HG03571 (cell line): ENCODE measurements around the gene CDKN3.
"Not testable (repeated sequence)": the region's sequence is repeated elsewhere in the genome, so short reads cannot be mapped to it uniquely, and the experiment has no call there.

Experiments
- ATAC-seq: cut with Tn5 transposase; IDR thresholded peaks from one replicate; pipeline ENCODE4 v1.9.1; 2021; ENCODE audit not compliant: unreplicated experiment

The CDKN3 gene

GRCh38 chr14:54420478-54421142 lies 23.8 kb downstream of the CDKN3 start:
- no peak for ATAC-seq

- ATAC-seq: no peak
Measured at GRCh38 chr14:54423991-54424390, 27.2 kb downstream of the CDKN3 start.

- ATAC-seq: no peak
Measured at GRCh38 chr14:54424479-54424901, 27.7 kb downstream of the CDKN3 start.

GRCh38 chr14:54425068-54425467 lies 28.3 kb downstream of the CDKN3 start:
- no peak for ATAC-seq

- ATAC-seq: no peak
Measured at GRCh38 chr14:54425537-54426274, 28.9 kb downstream of the CDKN3 start.

- ATAC-seq: no peak
Measured at GRCh38 chr14:54427871-54428270, 31.1 kb downstream of the CDKN3 start.

- ATAC-seq: no peak
Measured at GRCh38 chr14:54428527-54428926, 31.7 kb downstream of the CDKN3 start.

- no peak for ATAC-seq
Measured at GRCh38 chr14:54435500-54435981, 38.7 kb downstream of the CDKN3 start.

- ATAC-seq: not testable (repeated sequence)
Measured at GRCh38 chr14:54437954-54438353, 41.1 kb downstream of the CDKN3 start.

GRCh38 chr14:54438703-54439102 lies 41.9 kb downstream of the CDKN3 start:
- no peak for ATAC-seq

GRCh38 chr14:54440037-54440436 lies 43.2 kb downstream of the CDKN3 start:
- ATAC-seq: no peak

GRCh38 chr14:54440476-54440872 lies 43.7 kb downstream of the CDKN3 start:
- no peak for ATAC-seq

- peak; percentile 96 for ATAC-seq
Measured at GRCh38 chr14:54440873-54441868, 44.4 kb downstream of the CDKN3 start, which contains the start of gene CNIH1. CNIH1 (minus strand) TSS chr14:54441374; CDS start chr14:54441327, 47 bp downstream.

- not testable (repeated sequence) for ATAC-seq
Measured at GRCh38 chr14:54442961-54443360, 46.2 kb downstream of the CDKN3 start.

- no peak for ATAC-seq
Measured at GRCh38 chr14:54443981-54444380, 47.2 kb downstream of the CDKN3 start.

GRCh38 chr14:54444681-54445080 lies 47.9 kb downstream of the CDKN3 start:
- ATAC-seq: no peak

GRCh38 chr14:54446161-54446693 lies 49.4 kb downstream of the CDKN3 start:
- ATAC-seq: no peak

- ATAC-seq: no peak
Measured at GRCh38 chr14:54447231-54447692, 50.5 kb downstream of the CDKN3 start.

GRCh38 chr14:54450535-54450934 lies 53.7 kb downstream of the CDKN3 start:
- ATAC-seq: peak; percentile 62

- no peak for ATAC-seq
Measured at GRCh38 chr14:54451121-54451601, 54.4 kb downstream of the CDKN3 start.
